H7 (cell line): ENCODE measurements around the gene PLXNA4. TPM values are rescaled to one million over a fixed set of nuclear protein-coding genes. Genes with fewer than 3 reads are reported as not detected.

Source experiments
- DNase-seq: peaks from one replicate; pipeline ENCODE4 v3.0.0; 2012
- H3K27me3 ChIP-seq: 2 replicates; pipeline ENCODE4 v1.6.0; 2011; ENCODE audit warnings: mild to moderate bottlenecking, low read length; ENCODE audit not compliant: control insufficient read depth, insufficient read depth
- H3K36me3 ChIP-seq: replicated peaks from 2 replicates; pipeline ENCODE4 v1.5.1; 2011; ENCODE audit warnings: low read length; ENCODE audit not compliant: control insufficient read depth, insufficient read depth
- H3K4me3 ChIP-seq: 2 replicates; pipeline ENCODE4 v1.5.1; 2011; ENCODE audit warnings: low read depth, mild to moderate bottlenecking, control low read depth, low read length, moderate library complexity; ENCODE audit not compliant: insufficient read depth
- total RNA-seq: library from RNA; depleted of rRNA; stranded (reverse); fragments of >200 nt; shearing (Covaris generic); gene quantifications from 2 replicates; pipeline ENCODE4 v1.2.3, GENCODE V29; 2014

Gene PLXNA4
- total RNA-seq, 1 experiment from 2014 or later = 1.0 TPM

DNA sequence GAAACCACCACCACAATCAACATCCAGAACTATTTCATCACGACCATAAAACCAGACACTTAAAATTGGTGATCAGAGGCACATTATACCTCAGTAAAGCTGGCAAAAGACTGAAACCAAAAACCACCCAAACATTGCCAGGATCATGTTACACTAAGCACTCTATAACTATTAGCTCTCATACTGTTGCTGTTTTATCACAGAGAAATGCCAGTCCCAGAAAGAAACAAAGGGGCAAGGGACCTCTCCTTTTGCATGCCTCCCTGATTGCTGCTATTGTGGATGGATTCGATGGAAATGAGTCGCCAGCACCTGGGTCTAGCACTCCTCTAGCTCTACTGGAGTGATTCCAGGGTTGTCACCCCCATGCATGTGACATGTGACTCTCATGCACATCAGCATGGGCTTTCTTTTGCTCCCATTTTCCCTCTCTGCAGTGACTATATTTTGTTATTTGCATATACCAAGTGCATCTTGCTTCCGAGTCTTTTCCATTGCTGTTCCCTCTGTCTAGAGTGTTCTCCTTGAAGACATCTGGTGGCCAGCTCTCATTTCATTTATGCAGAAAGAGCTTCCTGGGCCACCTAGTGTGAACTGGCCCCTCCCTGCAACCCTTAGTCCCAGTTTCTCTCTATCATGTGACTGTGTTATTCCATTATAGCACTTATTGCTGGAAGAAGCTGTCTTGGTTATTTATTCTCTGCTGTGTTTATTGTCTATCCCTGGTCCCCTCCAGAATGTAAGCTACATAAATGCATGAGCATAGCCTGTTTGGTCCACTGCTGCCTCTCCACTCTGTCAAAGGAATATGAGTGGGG, 300.6 kb downstream of the PLXNA4 start:
- no peak overlapping the region for H3K4me3 ChIP-seq
- H3K27me3 ChIP-seq = no peaks in the 10 kb centered on the region
- no peak for DNase-seq
- H3K36me3 ChIP-seq = no peaks in the 10 kb centered on the region

DNA sequence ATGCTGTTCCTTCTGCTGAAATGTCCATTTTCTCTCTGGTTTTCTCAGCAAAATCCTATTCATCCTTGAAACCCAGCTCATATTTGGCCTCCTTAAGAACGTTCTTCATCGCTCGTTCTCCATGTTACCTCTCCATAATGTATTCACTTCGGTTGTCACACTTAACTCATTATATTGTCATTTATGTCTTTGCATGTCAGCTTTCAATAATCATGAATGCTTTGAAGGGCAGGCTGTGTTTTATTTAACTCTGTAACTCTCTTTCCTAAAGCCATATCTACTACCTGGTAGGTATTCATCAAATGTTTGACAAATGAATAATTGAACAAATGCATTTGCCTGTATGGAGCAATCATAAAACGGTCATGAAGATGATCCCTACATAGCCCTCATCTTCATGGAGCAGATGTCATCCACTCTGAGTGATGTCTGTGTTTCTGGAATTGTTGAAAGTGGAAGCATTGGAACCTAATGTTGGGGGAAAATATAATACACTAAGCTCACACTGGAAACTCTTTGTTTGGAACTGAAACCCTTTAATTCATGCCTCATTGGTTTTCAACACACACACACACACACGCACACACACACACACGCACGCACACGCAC, 303.4 kb downstream of the PLXNA4 start:
- H3K36me3 ChIP-seq = no peaks in the 10 kb centered on the region
- DNase-seq = no peak
- no peak overlapping the region for H3K4me3 ChIP-seq
- H3K27me3 ChIP-seq = no peaks in the 10 kb centered on the region

DNA sequence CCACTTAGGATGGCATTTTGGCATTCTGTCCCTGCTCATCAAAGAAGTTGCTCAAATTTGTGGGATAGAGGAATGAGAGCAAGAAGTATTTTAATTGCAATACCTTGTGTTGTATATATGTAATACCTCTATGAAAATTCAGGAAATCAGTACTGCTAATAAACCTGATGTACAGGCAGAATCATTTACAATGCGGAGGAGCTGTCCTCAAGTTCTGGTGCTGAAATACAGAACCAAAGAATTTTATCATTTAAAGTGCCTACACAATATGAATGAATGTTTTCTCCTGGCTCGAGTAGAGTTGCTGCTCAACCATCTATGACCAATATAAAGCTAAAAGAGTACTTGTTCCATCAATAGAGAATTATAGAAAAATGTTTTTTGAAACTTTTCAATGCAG, 305.8 kb downstream of the PLXNA4 start:
- H3K36me3 ChIP-seq = no peaks in the 10 kb centered on the region
- no peak for DNase-seq
- no peak overlapping the region for H3K4me3 ChIP-seq
- H3K27me3 ChIP-seq = no peaks in the 10 kb centered on the region

DNA sequence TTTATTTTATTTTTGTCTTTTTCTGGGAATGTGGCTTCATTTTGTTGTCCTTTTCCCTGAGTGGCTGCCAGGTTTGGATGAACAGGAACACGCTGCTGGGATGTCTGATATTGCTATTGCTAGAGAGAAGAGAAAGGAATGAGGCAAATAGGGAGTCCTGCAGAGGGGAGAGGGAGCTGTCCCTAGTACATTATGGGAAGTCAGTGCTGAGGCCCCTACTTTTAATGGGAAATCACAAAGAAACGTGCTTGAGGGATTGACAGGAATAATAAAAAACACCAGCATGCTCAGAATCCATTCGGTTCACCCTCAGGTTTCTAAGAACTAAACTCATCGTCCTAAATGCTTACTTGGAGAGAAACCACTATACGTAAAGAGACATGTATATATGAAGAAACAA, 306.6 kb downstream of the PLXNA4 start:
- Histone ChIP-seq H3K4me3 (no peak overlapping the region), H3K36me3 (no peaks in the 10 kb centered on the region), H3K27me3 (no peaks in the 10 kb centered on the region)
- no peak for DNase-seq

DNA sequence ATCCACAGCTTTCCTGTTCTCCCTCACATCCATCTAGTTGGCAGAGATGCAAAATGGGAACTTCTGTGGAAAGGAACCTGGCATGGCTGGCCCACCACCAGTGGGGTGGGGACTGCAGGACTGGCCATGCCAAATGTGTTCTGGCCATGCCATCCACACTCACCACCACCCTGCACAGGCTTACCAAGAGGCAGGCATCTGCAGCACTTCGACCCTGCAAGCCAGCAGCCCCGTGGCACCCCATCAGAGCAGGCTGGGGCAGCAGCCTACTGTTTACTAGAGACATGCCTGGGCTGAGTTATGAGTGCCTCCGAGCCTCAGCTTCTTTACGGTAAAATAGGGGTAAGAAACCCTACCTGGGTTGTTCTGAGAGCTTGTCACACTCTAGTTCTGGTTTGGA, 313.1 kb downstream of the PLXNA4 start:
- no peaks in the 10 kb centered on the region for H3K27me3 ChIP-seq
- no peak overlapping the region for H3K4me3 ChIP-seq
- no peak for DNase-seq
- no peaks in the 10 kb centered on the region for H3K36me3 ChIP-seq

DNA sequence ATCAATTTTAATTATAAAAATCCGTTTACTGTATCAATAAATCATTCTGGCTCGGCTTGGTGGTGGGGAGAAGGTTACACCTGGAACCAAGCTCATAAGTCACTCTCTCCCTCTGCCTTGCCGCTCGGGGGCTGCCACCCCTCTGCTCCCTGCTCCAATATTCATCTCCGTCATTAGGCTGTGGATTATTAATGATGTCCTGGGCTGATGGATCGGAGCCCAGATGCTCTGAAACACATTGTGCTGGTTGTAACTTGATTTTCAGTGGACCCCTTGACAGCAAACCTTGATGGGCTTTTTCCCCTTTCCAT, 314.2 kb downstream of the PLXNA4 start:
- DNase-seq = no peak
- no peaks in the 10 kb centered on the region for H3K27me3 ChIP-seq
- H3K36me3 ChIP-seq = no peaks in the 10 kb centered on the region
- H3K4me3 ChIP-seq = no peak overlapping the region

DNA sequence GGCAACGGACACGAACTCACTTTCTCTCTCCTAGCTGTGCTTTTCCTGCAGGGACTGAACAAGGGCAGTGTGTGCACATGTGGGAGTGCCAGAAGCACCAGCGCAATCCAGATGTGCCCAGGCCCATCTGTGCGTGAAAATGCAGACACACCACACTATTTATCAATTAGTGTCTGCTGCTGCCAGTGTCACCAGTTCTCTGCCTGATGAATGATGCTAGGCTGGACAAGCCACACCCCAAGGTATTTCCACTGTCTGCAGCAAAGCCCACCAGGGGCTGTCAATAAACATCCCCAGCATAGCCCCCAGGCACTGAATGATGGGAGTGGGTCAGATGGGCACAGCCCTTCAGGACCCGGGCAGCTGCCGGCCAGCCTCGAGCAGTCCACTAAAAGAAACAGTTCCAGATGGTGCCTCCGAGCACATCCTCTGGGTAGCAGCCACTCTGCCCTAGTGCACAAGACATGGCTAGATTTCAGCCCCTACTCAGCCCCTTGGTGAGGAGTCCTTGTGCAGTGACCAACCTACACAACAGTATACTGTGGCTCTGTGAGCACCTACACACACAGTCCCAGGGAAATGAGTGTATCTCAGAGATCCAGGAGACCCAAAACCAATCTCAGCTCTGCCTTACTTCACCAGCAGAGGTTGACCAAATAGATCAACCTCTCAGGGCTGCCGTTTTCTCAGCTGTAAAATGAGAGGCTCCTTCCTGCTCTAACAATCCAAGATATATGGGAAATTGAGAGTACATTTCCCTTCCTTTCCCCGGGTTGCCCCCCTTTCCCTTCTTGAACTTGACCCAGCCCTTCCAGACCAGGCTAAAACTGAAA, 314.7 kb downstream of the PLXNA4 start:
- no peaks in the 10 kb centered on the region for H3K36me3 ChIP-seq

DNA sequence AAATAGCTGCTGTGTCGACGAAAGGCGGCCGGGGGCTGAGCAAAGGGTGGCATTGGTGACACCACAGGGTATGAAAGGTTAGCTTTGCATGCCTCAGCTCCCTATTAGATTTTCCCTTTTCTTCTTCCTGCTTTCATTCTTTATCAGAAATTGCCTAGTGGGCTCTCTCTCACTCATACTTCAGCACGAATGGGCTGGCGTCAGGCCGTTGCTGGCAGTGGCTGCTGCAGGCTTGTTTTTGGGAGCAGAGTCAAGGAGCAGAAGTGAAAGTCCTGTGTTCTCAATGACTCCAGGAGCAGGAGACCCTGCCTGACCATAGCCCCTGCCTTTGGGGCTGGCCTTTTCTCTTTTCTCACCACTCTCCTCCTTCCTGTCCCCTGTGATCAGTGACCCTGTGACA, 318.0 kb downstream of the PLXNA4 start:
- Histone ChIP-seq H3K4me3 (no peak overlapping the region), H3K27me3 (no peaks in the 10 kb centered on the region), H3K36me3 (no peaks in the 10 kb centered on the region)
- DNase-seq = no peak

More for the DNA sequence above, 314.7 kb downstream of the PLXNA4 start:
- no peak for DNase-seq
- Histone ChIP-seq H3K27me3 (no peaks in the 10 kb centered on the region), H3K4me3 (no peak overlapping the region)

DNA sequence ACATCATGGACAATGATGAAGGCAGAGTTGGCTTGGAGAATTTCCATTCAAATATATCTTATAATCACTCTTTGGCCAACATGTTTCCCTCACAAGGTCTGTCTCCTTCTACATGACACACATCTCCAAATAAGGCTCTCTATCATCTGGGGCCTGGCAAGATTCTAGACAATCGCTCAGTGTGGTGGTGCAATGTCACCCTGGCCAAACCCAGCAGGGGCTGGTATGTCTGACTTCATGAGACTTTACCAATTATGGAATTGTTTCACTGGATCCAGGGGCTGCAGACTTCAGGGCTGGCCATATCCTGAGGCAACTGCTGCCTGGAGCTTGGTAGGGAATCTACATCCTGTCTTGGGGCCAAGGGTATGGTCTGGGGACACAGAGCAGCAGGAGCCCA, 319.0 kb downstream of the PLXNA4 start:
- DNase-seq = no peak
- Histone ChIP-seq H3K27me3 (no peaks in the 10 kb centered on the region), H3K4me3 (no peak overlapping the region), H3K36me3 (no peaks in the 10 kb centered on the region)

DNA sequence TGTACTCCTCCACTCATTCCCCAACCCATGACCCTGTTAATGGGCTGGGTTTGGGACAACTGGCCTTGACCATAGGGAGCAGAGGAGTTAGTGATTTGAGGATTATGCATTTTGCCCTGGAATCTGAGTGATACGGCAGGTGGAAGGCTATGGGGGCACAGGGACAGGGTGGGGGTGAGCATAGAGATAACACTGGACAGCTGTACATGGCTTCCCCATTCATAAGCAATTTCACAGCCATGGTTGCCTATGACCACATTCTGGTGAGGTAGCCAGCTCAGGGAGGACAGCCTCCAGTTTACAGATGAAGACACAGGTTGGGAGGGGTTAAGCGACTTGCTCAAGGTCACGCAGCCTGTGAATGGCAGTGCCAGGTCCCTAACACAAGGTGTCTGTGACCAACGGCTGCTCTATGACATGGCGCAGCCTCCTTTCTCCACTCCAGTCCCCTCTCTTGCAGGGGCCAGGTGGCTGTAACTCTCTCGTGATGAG, 319.5 kb downstream of the PLXNA4 start:
- DNase-seq = no peak
- Histone ChIP-seq H3K27me3 (no peaks in the 10 kb centered on the region), H3K4me3 (no peak overlapping the region), H3K36me3 (no peaks in the 10 kb centered on the region)

DNA sequence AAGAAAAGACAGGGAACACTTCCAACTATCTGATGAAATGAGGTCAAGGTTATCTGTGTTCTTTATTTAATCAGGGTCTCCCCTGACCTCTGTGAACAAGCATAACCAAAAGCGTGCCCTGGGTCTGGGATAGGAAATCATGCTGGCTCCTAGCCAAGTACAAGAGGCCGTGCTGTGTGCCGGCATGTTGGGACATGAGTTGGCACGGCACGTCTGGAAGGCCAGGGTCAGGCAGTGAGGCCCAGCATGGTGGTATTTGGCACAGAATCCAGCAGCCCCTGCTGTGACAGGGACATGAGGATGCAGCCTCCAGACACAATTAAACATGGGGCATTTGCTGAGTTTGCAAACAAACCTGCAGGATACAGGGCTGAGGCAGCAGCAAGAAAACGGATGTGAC, 320.4 kb downstream of the PLXNA4 start:
- no peak for DNase-seq
- Histone ChIP-seq H3K4me3 (no peak overlapping the region), H3K27me3 (no peaks in the 10 kb centered on the region), H3K36me3 (no peaks in the 10 kb centered on the region)

DNA sequence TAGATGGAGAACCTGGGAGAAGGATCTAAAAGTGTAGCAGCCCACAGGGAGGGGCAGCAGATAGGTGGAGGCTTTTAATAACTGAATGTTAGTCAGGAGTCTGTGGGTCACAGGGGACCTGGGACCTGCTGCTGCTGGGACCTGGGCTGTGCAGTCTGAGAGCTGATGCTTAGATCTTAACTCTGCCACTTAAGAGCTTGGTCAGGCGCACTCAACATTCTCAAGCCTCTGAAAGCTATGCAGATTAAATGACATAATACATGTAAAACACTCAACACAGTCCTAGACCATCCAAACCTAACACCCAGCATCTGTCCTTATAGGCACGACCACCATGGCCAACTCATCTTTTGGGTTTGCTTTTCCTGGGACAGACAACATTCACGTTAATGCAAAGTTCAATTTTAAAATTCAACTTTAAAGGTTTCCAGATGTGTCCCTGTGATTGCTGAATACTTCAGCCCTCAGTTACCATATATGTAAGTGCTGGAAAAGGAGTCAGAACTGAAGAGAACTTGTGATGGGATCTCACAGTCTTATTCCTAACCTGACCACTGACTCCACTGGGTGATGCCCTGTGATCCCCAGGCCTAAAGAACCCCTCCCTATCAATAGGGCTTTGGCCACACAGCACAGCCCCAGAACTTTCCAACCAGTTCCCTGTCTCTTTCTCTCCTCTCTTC, 321.0 kb downstream of the PLXNA4 start:
- DNase-seq = no peak
- no peaks in the 10 kb centered on the region for H3K27me3 ChIP-seq

DNA sequence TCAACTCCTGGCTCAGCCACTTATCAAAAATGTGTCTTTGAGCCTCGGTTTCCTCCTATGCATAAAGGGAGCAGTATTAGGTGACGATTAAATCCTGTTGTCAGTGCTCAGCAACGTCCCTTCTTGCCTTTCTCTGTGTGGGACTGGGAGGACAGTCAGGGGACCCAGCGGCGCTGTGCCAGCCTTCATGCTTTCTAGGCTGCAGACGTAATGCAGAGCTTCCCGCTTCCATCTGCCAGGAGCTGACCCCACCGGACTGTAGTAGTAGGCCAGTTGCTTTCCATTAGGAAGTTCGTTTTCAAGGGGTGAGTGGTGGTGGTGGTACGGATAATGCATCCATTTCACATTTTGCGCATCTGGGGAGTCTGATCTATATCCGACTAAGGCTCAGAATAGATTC, 321.8 kb downstream of the PLXNA4 start:
- Histone ChIP-seq H3K36me3 (no peaks in the 10 kb centered on the region), H3K27me3 (no peaks in the 10 kb centered on the region), H3K4me3 (no peak overlapping the region)
- DNase-seq = no peak

More for the DNA sequence above, 321.0 kb downstream of the PLXNA4 start:
- H3K4me3 ChIP-seq = no peak overlapping the region
- no peaks in the 10 kb centered on the region for H3K36me3 ChIP-seq

DNA sequence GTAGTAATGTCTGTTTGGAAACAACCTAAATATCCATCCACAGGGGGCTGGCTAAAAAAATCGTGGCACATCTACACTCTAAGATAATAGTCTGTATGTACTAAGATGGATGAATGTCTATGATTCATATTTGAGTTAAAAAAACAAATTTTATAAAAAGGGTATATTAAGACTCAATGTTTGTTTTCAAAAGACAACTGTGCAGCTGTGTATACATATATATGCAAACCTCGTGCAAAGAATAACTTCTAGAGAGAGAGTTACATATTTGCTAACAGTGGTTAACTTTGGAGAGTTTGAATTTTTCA, 323.5 kb downstream of the PLXNA4 start:
- DNase-seq = no peak

More for the DNA sequence above, 323.5 kb downstream of the PLXNA4 start:
- Histone ChIP-seq H3K4me3 (no peak overlapping the region), H3K36me3 (no peaks in the 10 kb centered on the region), H3K27me3 (no peaks in the 10 kb centered on the region)
